HepG2 (cell line): Measurements from ENCODE around the gene NTN4. TPM values are rescaled to one million over a fixed set of nuclear protein-coding genes. Genes with fewer than 3 reads are reported as not detected.

Experiments used
- ATAC-seq: fragments of 200-7000 bp; cut with Tn5 transposase; 3 replicates; pipeline ENCODE4 v1.9.1; 2020; ENCODE audit warnings: mild to moderate bottlenecking, moderate library complexity
- BruUV-seq: library from RNA; stranded (reverse); fragments of 400-500 nt; replicated peaks from 2 replicates; lab custom pipeline; 2021; lab: Mats Ljungman, UMichigan
- CTCF ChIA-PET: fragments of 300-600 bp; formaldehyde crosslinking; extraction: SDS; loops from one replicate; lab custom pipeline; 2021; ENCODE audit warnings: low total read pairs, inconsistent platforms, low intra/inter-chr PET ratio; lab: Yijun Ruan, JAX
- POLR2A ChIA-PET: fragments of 350-600 bp; sonication (Branson Sonifier 250); formaldehyde crosslinking; loops from one replicate; lab custom pipeline; 2020; ENCODE audit warnings: antibody characterized with exemption, inconsistent platforms; lab: Yijun Ruan, JAX
- DNase-seq: peaks from one replicate; pipeline ENCODE4 v3.0.0-alpha.2; 2015; ENCODE audit warnings: low spot score
- FAIRE-seq: peaks from 3 replicates; lab custom pipeline; 2011; peaks lifted over from hg19 to GRCh38; lab: Jason Lieb, UNC
- H2AFZ ChIP-seq: one replicate; pipeline ENCODE4 v1.6.1; 2011; ENCODE audit warnings: low read length, inconsistent platforms
- H3K27ac ChIP-seq: fragments of 300-600 bp; 3 replicates; pipeline ENCODE4 v1.8.0; 2011; ENCODE audit warnings: mixed run types, mild to moderate bottlenecking, mixed read lengths, low read length, inconsistent platforms; ENCODE audit not compliant: insufficient read depth; ENCODE audit errors: extremely low read length
- H3K27me3 ChIP-seq, 2 experiments: fragments of 200-600 bp in 1 of 2; 2 replicates in 1 of 2; 3 replicates in 1 of 2; pipeline versions ENCODE4 v1.6.0 to v1.8.0; 2011; ENCODE audit warnings: low read length in 2 of 2, mild to moderate bottlenecking in 2 of 2, moderate library complexity in 2 of 2, inconsistent platforms in 1 of 2; ENCODE audit not compliant: insufficient read depth in 2 of 2, control insufficient read depth in 1 of 2
- H3K36me3 ChIP-seq, 2 experiments: fragments of 200-600 bp in 1 of 2; replicated peaks in 1 of 2; 2 replicates in 1 of 2; 3 replicates in 1 of 2; pipeline versions ENCODE4 v1.5.1 to v1.8.0; 2011; ENCODE audit warnings: low read length in 2 of 2, inconsistent platforms in 1 of 2; ENCODE audit not compliant: insufficient read depth in 2 of 2, control insufficient read depth in 1 of 2
- H3K4me1 ChIP-seq: 2 replicates; pipeline ENCODE4 v1.5.1; 2012; ENCODE audit warnings: low read length, inconsistent platforms; ENCODE audit not compliant: insufficient read depth
- H3K4me2 ChIP-seq: 2 replicates; pipeline ENCODE4 v1.6.0; 2011; ENCODE audit warnings: low read depth, low read length, inconsistent platforms
- H3K4me3 ChIP-seq, 3 experiments: fragments of 200-600 bp in 1 of 3; sonication (generic), shearing (Covaris generic) in 1 of 3; replicated peaks in 1 of 3; 2 replicates each; pipeline ENCODE4 v1.5.1; 2011 to 2016; ENCODE audit warnings: low read length in 3 of 3, inconsistent platforms in 2 of 3, low read depth in 2 of 3, mild to moderate bottlenecking in 2 of 3, control low read depth in 1 of 3, mixed read lengths in 1 of 3; ENCODE audit not compliant: insufficient read depth in 1 of 3
- H3K79me2 ChIP-seq: one replicate; pipeline ENCODE4 v1.6.1; 2011; ENCODE audit warnings: low read length, inconsistent platforms; ENCODE audit not compliant: insufficient read depth
- H3K9ac ChIP-seq: 2 replicates; pipeline ENCODE4 v1.6.0; 2011; ENCODE audit warnings: mild to moderate bottlenecking, low read depth, low read length, inconsistent platforms; ENCODE audit not compliant: insufficient read depth
- H3K9me3 ChIP-seq: 2 replicates; pipeline ENCODE4 v1.5.1; 2012; ENCODE audit warnings: mild to moderate bottlenecking, low read length
- H4K20me1 ChIP-seq: 2 replicates; pipeline ENCODE4 v1.6.0; 2011; ENCODE audit warnings: inconsistent platforms, mild to moderate bottlenecking, low read length, moderate library complexity; ENCODE audit not compliant: insufficient read depth
- HMGA1 ChIP-seq: sonication (generic); formaldehyde crosslinking; conservative IDR thresholded peaks from 2 replicates; pipeline ENCODE4 v1.4.0; 2020; ENCODE audit warnings: missing genetic modification reagents
- HNF4G ChIP-seq, 2 experiments: sonication (generic) in 1 of 2; formaldehyde crosslinking in 1 of 2; IDR thresholded peaks; 2 replicates each; pipeline versions ENCODE4 v1.4.0 to v1.6.1; 2011 to 2020; ENCODE audit warnings: borderline replicate concordance in 2 of 2, low read depth in 2 of 2, mild to moderate bottlenecking in 2 of 2, low read length in 1 of 2, missing genetic modification reagents in 1 of 2, moderate library complexity in 1 of 2
- SAFB2 ChIP-seq: sonication (generic); formaldehyde crosslinking; IDR thresholded peaks from 2 replicates; pipeline ENCODE4 v1.5.1; 2020; ENCODE audit warnings: missing genetic modification reagents, low read depth, mild to moderate bottlenecking, borderline replicate concordance
- SIX1 ChIP-seq: sonication (generic); formaldehyde crosslinking; IDR thresholded peaks from 2 replicates; pipeline ENCODE4 v1.4.0; 2020; ENCODE audit warnings: missing genetic modification reagents, borderline replicate concordance
- ZNF17 ChIP-seq: sonication (generic); formaldehyde crosslinking; IDR thresholded peaks from 2 replicates; pipeline ENCODE4 v1.5.0; 2020; ENCODE audit warnings: mild to moderate bottlenecking, missing genetic modification reagents
- WGBS: methylation state at CpG from one replicate; pipeline ENCODE4 v1.1.6; 2017; ENCODE audit warnings: low lambda C conversion rate; 5-methylcytosine and 5-hydroxymethylcytosine counted together
- in situ Hi-C: cut with HindIII; loops from 2 replicates; pipeline ENCODE4 v1.10.0; 2017; ENCODE audit warnings: low pct_unique_long_range_greater_than_20kb; ENCODE audit not compliant: extremely low pct_ligation_motif_present
- intact Hi-C: fragments of 100-400 bp; cut with micrococcal nuclease; formaldehyde crosslinking; loops from one replicate; pipeline ENCODE4 v1.10.0; 2022; ENCODE audit not compliant: unreplicated experiment
- polyA plus RNA-seq, 8 experiments: library from polyadenylated mRNA; depleted of rRNA in 3 of 8; stranded (reverse) in 7 of 8; unstranded in 1 of 8; fragments of >200 nt; fragmentation: Illumina TruSeq in 4 of 8; extraction: Trizol in 4 of 8; gene quantifications; 2 replicates each; pipeline versions ENCODE4 v1.2.1 to v1.2.3, GENCODE V29; 2011 to 2016; ENCODE audit warnings: low read depth in 4 of 8, missing spikeins in 1 of 8, mixed read lengths in 1 of 8; ENCODE audit not compliant: insufficient read depth in 1 of 8
- total RNA-seq, 5 experiments: library from RNA; depleted of rRNA; stranded (reverse); fragments of >200 nt; fragmentation: Illumina TruSeq; extraction: Trizol; gene quantifications; 2 replicates each; pipeline ENCODE4 v1.2.3, GENCODE V29; 2016; ENCODE audit warnings: low read depth in 1 of 5
- TF ChIP-seq, protein P1 (sequence below): sonication (generic); formaldehyde crosslinking; conservative IDR thresholded peaks from 2 replicates; pipeline ENCODE4 v1.8.0; 2022; ENCODE audit warnings: low read depth, missing genetic modification reagents
- TF ChIP-seq, protein P2 (sequence below): sonication (generic); formaldehyde crosslinking; IDR thresholded peaks from 2 replicates; pipeline ENCODE4 v1.8.1; 2023; ENCODE audit warnings: missing genetic modification reagents, mild to moderate bottlenecking, borderline replicate concordance
- TF ChIP-seq, protein P3 (sequence below): sonication (generic); formaldehyde crosslinking; IDR thresholded peaks from 2 replicates; pipeline ENCODE4 v1.4.0; 2020; ENCODE audit warnings: missing genetic modification reagents
- TF ChIP-seq, protein P4 (sequence below), 2 experiments: sonication (generic) in 1 of 2; formaldehyde crosslinking in 1 of 2; IDR thresholded peaks; 2 replicates each; pipeline versions ENCODE4 v1.5.1 to v1.6.1; 2011 to 2020; ENCODE audit warnings: borderline replicate concordance in 1 of 2, low read depth in 1 of 2, low read length in 1 of 2, mild to moderate bottlenecking in 1 of 2, missing genetic modification reagents in 1 of 2, moderate library complexity in 1 of 2

NTN4 gene
- total and polyA plus RNA-seq, 2 of the 13 experiments (the other 11 are each of a cell fraction or from before 2014, with no cell fraction given) = 7.8 to 11.5 TPM

DNA sequence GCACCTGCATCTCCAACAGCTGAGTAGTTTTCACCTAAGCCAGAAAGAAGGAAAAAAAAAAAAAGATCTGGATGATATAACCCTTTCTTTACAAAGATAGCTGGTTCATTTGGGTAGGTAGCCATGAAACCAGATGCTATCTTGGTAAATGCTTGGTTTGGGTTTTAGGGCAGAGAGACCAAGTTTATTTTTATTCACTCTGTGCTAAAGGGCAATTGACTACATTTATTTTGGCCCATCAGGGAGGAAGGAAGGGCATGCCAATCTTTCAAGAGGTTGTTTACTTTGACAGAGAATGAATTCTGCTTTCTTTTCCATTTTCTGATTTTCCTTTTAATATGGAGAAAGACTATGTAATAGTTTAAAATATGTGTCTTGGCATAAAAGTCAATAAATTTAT is 91.0 kb downstream of the NTN4 start:
- Histone ChIP-seq H3K36me3 (no peaks in the 10 kb centered on the region), H3K27ac (no peak overlapping the region), H2AFZ (no peak overlapping the region), H3K4me2 (no peak overlapping the region), H3K9ac (no peak overlapping the region), H3K9me3 (no peaks in the 10 kb centered on the region), H3K27me3 (no peaks in the 10 kb centered on the region), H3K4me3 (no peak overlapping the region), H3K4me1 (no peaks in the 10 kb centered on the region), H4K20me1 (no peaks in the 10 kb centered on the region), H3K79me2 (no peaks in the 10 kb centered on the region)
- ATAC-seq (no peak), DNase-seq (no peak), FAIRE-seq (no peak)
- TF ChIP-seq HNF4G (IDR thresholded peaks at IDR 0.05; ENCODE audit: borderline replicate concordance, low read depth, low read length) (no peak), HNF4G (CRISPR knock-in tag; IDR thresholded peaks at IDR 0.05; ENCODE audit: borderline replicate concordance, low read depth) (no peak), SAFB2 (CRISPR knock-in tag) (no peak), ZNF17 (CRISPR knock-in tag) (no peak), SIX1 (no peak), HMGA1 (CRISPR knock-in tag) (no peak)
- TF ChIP-seq, protein P1, sequence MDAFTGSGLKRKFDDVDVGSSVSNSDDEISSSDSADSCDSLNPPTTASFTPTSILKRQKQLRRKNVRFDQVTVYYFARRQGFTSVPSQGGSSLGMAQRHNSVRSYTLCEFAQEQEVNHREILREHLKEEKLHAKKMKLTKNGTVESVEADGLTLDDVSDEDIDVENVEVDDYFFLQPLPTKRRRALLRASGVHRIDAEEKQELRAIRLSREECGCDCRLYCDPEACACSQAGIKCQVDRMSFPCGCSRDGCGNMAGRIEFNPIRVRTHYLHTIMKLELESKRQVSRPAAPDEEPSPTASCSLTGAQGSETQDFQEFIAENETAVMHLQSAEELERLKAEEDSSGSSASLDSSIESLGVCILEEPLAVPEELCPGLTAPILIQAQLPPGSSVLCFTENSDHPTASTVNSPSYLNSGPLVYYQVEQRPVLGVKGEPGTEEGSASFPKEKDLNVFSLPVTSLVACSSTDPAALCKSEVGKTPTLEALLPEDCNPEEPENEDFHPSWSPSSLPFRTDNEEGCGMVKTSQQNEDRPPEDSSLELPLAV = no peak
- TF ChIP-seq, protein P2, sequence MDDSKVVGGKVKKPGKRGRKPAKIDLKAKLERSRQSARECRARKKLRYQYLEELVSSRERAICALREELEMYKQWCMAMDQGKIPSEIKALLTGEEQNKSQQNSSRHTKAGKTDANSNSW (CRISPR knock-in tag) = no peak
- intact Hi-C loops (no loop called here), in situ Hi-C loops (no loop called here)
- ChIA-PET CTCF (no interaction called here), POLR2A (no interaction called here)
- BruUV-seq = no TSS peak

DNA sequence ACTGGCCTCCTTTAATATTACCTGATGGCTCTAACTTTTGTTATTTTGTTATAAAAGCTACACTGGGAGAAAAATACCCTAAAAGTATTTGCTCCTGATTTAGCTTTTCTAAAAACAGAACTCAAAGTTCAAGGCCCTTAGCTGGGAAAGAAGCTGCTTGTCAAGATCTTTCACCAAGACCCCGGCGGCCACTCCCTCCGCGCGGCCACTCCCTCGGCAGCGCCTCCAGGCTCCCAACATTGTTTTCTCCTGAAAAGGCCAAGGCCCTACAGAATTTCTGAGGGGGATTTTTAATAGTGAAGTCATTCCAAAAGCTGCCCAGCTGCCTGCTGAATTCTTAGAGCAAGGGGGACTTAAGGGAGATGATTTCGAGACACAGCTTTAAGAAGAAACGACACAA is 96.4 kb downstream of the NTN4 start:
- 89% methylated on average over 9 of the region's 9 CpGs for WGBS
- ChIA-PET POLR2A (no interaction called here), CTCF (no interaction called here)
- H3K9me3 ChIP-seq = no peaks in the 10 kb centered on the region
- H3K27me3 ChIP-seq = no peaks in the 10 kb centered on the region
- peaks cover 20% of the 10 kb centered on the region for H3K4me1 ChIP-seq
- H4K20me1 ChIP-seq = no peaks in the 10 kb centered on the region
- no peak overlapping the region for H3K27ac ChIP-seq
- ATAC-seq (no peak), FAIRE-seq (no peak), DNase-seq (no peak)
- H3K4me3 ChIP-seq = no peak overlapping the region
- intact Hi-C loops (no loop called here), in situ Hi-C loops (no loop called here)
- BruUV-seq = no TSS peak
- no peak overlapping the region for H3K9ac ChIP-seq
- no peaks in the 10 kb centered on the region for H3K79me2 ChIP-seq
- no peak overlapping the region for H2AFZ ChIP-seq
- H3K4me2 ChIP-seq = no peak overlapping the region
- TF ChIP-seq, protein P3, sequence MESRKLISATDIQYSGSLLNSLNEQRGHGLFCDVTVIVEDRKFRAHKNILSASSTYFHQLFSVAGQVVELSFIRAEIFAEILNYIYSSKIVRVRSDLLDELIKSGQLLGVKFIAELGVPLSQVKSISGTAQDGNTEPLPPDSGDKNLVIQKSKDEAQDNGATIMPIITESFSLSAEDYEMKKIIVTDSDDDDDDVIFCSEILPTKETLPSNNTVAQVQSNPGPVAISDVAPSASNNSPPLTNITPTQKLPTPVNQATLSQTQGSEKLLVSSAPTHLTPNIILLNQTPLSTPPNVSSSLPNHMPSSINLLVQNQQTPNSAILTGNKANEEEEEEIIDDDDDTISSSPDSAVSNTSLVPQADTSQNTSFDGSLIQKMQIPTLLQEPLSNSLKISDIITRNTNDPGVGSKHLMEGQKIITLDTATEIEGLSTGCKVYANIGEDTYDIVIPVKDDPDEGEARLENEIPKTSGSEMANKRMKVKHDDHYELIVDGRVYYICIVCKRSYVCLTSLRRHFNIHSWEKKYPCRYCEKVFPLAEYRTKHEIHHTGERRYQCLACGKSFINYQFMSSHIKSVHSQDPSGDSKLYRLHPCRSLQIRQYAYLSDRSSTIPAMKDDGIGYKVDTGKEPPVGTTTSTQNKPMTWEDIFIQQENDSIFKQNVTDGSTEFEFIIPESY (CRISPR knock-in tag) = 0 out of 2 replicates have a peak, but pooled peaks have one; percentile 9
- TF ChIP-seq, protein P4, sequence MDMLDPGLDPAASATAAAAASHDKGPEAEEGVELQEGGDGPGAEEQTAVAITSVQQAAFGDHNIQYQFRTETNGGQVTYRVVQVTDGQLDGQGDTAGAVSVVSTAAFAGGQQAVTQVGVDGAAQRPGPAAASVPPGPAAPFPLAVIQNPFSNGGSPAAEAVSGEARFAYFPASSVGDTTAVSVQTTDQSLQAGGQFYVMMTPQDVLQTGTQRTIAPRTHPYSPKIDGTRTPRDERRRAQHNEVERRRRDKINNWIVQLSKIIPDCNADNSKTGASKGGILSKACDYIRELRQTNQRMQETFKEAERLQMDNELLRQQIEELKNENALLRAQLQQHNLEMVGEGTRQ (IDR thresholded peaks at IDR 0.05; ENCODE audit: low read depth, low read length) = no peak
- TF ChIP-seq, protein P4 (CRISPR knock-in tag; IDR thresholded peaks at IDR 0.05; ENCODE audit: borderline replicate concordance) = no peak
- H3K36me3 ChIP-seq = no peaks in the 10 kb centered on the region
